Measurements from ENCODE around the gene BST1.

BST1 gene

GRCh38 chr4:15676899-15677298, 26.0 kb upstream of the BST1 start:
- DNase-seq, result no peak

GRCh38 chr4:15677507-15677988, 25.3 kb upstream of the BST1 start:
- no peak for DNase-seq

GRCh38 chr4:15681067-15681371, 21.8 kb upstream of the BST1 start:
- no peak for DNase-seq

GRCh38 chr4:15681372-15682241, 21.3 kb upstream of the BST1 start, which contains the start of gene FAM200B:
Gene FAM200B, plus strand, starts transcription at chr4:15681827. Its CDS starts 5,151 bp downstream, at chr4:15686978.
- DNase-seq, result peak; percentile 99

GRCh38 chr4:15682242-15683142, 20.4 kb upstream of the BST1 start:
- DNase-seq, result no peak

GRCh38 chr4:15683143-15683495, 19.7 kb upstream of the BST1 start:
- DNase-seq, result no peak

- no peak for DNase-seq
Observed at GRCh38 chr4:15684498-15684897, 18.4 kb upstream of the BST1 start.

GRCh38 chr4:15688051-15688450, 14.8 kb upstream of the BST1 start:
- no peak for DNase-seq

GRCh38 chr4:15689540-15689939, 13.3 kb upstream of the BST1 start:
- DNase-seq, result no peak

- no peak for DNase-seq
Observed at GRCh38 chr4:15690020-15690809, 12.7 kb upstream of the BST1 start.

GRCh38 chr4:15691346-15692135, 11.3 kb upstream of the BST1 start:
- no peak for DNase-seq

GRCh38 chr4:15692602-15693001, 10.3 kb upstream of the BST1 start:
- DNase-seq, result no peak

- no peak for DNase-seq
Observed at GRCh38 chr4:15694431-15694830, 8.4 kb upstream of the BST1 start.

GRCh38 chr4:15695240-15695699, 7.6 kb upstream of the BST1 start:
- DNase-seq, result no peak

- no peak for DNase-seq
Observed at GRCh38 chr4:15695729-15696128, 7.1 kb upstream of the BST1 start.

- DNase-seq, result no peak
Observed at GRCh38 chr4:15696866-15697265, 6.0 kb upstream of the BST1 start.

- DNase-seq, result no peak
Observed at GRCh38 chr4:15703439-15703838, 574 bp downstream of the BST1 start.

GRCh38 chr4:15704129-15704528, 1.3 kb downstream of the BST1 start:
- DNase-seq, result no peak

- no peak for DNase-seq
Observed at GRCh38 chr4:15706646-15707362, 3.9 kb downstream of the BST1 start.

- DNase-seq, result no peak
Observed at GRCh38 chr4:15707363-15707715, 4.5 kb downstream of the BST1 start.

GRCh38 chr4:15711762-15712161, 8.9 kb downstream of the BST1 start:
- no peak for DNase-seq
